CD4-positive, alpha-beta T cell treated with Interleukin-6 at 100 ng/mL for 8 hours (primary cell): Measurements from ENCODE around the gene GYPB.
"Not testable (repeated sequence)": the region's sequence is repeated elsewhere in the genome, so short reads cannot be mapped to it uniquely, and the experiment has no call there.

Source experiments
- DNase-seq: peaks from one replicate; pipeline ENCODE4 v3.0.0-alpha.2; 2020; ENCODE audit warnings: mixed read lengths, low spot score

The GYPB gene

DNA sequence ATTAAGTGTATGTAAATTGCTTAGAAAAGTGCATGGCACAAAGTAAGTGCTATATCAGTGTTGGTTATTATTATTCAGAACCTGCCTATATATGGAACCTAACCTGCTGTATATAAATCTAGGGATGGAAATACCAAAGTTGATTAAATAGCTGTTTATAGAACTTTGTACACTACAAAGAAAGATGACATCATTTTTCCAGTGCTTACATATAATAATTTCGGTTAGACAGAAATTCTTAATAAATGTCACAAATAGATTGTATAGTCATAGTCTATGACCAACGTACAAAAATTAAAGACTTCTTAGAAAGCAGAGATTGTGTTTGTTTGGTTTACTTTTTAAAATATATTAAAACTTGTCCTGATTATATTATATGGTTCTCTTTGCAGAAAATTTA, 4.4 kb downstream of the GYPB start:
- DNase-seq: no peak

- DNase-seq: not testable (repeated sequence)
Observed at GRCh38 chr4:144008602-144009001, 10.6 kb downstream of the GYPB start.

DNA sequence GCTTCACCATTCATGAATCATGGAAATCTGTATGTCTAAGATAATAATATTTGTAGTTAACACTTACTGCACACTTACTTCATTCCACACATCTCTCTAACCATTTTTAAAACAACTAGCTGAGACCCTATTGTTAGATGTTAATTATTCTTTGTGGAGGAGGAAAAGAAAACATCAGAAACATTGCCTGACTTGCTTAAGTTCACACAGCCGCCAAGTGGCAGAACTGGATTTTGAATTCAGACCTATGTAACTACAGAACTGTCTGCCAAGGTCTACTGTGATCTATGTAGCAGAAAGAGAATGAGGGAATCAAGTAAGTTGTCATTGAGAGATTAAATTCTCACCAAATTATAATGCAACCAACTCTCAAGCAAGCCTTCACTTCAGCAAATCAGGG, 11.2 kb downstream of the GYPB start:
- DNase-seq: not testable (repeated sequence)

GRCh38 chr4:144006200-144006803, 12.9 kb downstream of the GYPB start:
- DNase-seq: not testable (repeated sequence)

GRCh38 chr4:144005558-144005953, 13.6 kb downstream of the GYPB start:
- not testable (repeated sequence) for DNase-seq

DNA sequence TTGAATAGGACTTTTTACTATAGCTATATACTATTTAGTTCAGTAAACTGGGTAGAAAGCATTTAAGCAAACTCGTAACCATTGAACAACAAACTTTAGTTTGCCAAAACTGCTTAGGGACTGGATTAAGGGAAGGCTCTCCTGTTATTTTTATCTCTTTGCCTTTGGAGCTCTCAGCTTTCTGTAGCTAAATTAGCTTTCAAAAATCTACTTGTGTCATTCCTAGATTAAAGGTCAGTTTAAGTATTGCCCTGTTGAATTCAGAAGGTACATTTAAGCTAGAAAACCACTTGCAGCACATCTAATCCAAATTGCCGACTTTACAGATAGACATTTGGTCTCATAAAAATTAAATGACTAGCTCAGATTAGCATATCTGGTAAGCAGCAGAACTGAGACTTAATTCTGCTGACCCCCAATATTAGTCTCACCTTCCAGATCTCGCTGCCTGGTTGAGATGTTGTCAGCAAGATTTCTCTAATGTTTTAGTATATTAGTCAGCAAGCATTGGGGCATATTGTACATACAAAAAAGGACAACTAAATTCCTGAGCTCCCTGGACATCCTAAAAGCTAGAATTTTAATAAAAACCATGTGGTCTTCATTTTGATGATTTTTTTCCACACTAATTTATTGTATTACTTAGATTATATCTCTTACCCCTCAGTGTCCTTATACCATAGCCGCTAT, 14.2 kb downstream of the GYPB start:
- DNase-seq: not testable (repeated sequence)

- DNase-seq: not testable (repeated sequence)
Observed at GRCh38 chr4:144003890-144004265, 15.3 kb downstream of the GYPB start.

GRCh38 chr4:144003205-144003889, 15.8 kb downstream of the GYPB start:
- DNase-seq: not testable (repeated sequence)

GRCh38 chr4:144000331-144000995, 18.7 kb downstream of the GYPB start:
- DNase-seq: not testable (repeated sequence)

DNA sequence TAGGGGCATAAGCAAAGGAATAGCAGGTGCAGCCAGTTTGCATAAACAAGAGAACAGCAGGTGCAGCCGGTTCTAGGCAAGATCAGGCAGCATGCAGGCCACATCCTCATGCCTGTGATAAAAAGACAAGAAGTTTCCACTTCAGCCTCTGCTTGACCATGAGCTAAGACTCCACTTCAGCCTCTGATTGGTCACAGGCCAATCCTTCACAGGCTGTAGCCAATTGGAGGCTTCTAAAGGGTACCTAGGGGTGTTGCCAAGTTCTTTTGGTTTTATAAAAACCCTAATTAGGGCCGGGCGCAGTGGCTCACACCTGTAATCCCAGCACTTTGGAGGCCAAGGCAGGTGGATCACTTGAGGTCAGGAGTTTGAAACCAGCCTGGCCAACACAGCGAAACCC, 23.0 kb downstream of the GYPB start:
- DNase-seq: not testable (repeated sequence)

DNA sequence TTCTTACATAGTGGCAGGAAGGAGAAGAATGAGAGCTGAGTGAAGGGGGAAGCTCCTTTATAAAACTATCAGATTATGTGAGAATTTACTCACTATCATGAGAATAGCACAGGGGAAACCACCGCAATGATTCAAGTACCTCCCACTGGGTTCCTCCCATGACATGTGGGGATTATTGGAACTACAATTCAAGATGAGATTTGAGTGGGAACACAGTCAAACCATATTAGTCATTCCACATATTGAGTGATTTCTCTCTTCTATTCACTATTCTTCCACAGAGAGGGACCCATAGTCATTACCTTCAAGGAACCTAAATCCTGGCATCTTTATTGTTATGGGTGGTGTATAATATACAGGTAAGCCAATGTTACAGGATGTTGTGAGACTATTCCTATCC, 27.4 kb downstream of the GYPB start:
- not testable (repeated sequence) for DNase-seq

DNA sequence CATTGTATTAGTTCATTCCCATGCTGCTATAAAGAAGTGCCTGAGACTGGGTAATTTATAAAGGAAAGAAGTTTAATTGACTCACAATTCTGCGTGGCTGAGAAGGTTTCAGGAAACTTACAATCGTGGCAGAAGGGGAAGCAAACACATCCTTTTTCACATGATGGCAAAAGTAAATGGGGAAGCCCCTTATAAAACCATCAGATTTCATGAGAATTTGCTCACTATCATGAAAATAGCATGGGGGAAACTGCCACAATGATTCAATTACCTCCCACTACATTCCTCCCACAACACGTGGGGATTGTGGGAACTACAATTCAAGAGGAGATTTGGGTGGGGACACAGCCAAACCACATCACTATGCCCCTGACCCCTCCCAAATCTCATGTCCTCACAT, 28.5 kb downstream of the GYPB start:
- DNase-seq: not testable (repeated sequence)

GRCh38 chr4:143986180-143986579, 33.0 kb downstream of the GYPB start:
- no peak for DNase-seq

DNA sequence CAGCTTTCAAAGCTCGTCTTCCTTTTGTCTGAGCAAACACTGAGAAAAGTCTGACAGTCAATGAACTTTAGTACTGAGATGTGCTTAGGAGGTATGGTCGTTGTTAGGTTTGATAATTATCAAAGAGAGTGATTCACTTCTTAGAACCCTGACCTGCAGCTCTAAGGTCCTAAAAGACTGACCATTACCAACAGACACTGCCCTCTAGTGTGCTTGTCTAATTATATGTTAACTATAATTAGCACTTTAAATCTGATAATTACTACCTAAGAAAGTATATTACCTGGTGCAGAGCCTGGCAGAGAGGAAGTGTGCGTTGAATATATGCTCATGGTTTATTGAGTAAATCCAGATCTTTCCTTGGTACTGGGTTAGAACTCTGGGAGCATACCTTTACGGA, 38.4 kb downstream of the GYPB start:
- not testable (repeated sequence) for DNase-seq

- not testable (repeated sequence) for DNase-seq
Observed at GRCh38 chr4:143975527-143975926, 43.7 kb downstream of the GYPB start.

DNA sequence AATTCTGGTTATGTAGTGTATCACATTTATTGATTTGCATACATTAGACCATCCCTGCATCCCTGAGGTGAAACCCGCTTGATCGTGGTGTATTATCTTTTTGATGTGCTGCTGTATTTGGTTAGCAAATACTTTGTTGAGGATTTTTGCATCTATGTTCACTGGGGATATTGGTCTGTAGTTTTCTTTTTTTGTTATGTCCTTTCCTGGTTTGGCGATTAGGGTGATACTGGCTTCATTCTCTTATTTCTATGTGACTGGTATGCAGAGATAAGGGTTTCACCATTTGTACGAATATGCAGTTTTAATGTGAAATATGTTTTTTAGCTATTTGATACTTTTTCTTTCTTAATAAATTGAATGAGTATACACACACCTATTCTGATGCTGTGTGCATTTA, 45.2 kb downstream of the GYPB start:
- not testable (repeated sequence) for DNase-seq

- DNase-seq: no peak
Observed at GRCh38 chr4:143961075-143961474, 58.1 kb downstream of the GYPB start.

GRCh38 chr4:143955306-143955705, 63.9 kb downstream of the GYPB start:
- not testable (repeated sequence) for DNase-seq

DNA sequence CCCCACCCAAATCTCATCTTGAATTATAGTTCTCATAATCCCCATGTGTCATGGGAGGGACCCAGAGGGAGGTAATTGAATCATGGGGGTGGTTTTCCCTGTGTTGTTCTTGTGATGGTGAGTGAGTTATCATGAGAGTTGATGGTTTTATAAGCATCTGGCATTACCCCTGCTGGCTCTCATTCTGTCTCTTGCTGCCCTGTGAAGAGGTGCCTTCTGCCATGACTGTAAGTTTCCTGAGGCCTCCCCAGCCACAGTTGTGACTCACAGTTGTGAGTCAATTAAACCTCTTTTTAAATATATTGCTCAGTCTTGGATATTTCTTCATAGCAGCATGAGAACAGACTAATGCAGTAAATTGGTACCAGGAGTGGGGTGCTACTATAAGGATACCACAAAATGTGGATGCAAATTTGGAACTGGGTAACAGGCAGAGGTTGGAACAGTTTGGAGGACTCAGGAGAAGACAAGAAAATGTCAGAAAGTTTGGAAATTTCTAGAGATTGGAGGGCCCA, 67.7 kb downstream of the GYPB start:
- not testable (repeated sequence) for DNase-seq

DNA sequence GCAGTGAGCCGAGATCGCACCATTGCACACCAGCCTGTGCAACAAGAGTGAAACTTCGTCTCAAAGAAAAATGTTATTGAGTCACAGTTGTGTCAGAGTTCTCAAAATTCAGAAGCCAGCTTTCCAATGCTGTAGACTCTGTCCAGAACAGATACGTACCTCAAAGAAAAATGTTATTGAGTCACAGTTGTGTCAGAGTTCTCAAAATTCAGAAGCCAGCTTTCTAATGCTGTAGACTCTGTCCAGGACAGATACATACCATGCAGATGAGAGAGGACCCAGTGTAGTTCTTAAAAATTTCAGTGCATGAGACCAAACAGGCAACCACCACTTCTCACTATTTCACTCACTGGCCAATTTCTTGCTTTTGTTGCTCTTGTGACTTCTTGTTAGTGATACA, 68.2 kb downstream of the GYPB start:
- not testable (repeated sequence) for DNase-seq

GRCh38 chr4:143950185-143950584, 69.0 kb downstream of the GYPB start:
- not testable (repeated sequence) for DNase-seq

DNA sequence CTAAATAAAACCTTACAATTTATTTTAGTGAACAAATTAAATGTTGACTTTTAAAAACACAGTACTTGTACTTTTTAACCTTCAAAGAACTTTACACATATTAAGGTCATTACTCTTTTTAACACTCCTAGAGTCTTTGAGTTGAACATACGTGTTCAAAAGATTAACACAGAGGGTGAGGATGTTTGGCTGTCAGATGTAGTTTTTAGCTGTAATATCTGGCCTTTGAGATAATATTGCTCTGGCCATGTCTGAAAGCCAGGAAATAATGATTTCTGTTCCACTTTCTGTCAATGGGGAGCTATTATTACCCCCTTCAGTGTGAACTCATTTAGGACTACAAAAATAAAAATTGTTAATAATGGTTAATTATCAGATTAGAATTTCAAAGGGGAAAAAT, 71.7 kb downstream of the GYPB start:
- DNase-seq: not testable (repeated sequence)
